Measurements from ENCODE around the gene CDH5. TPM values are rescaled to one million over a fixed set of nuclear protein-coding genes. Genes with fewer than 3 reads are reported as not detected.

Gene CDH5
- total RNA-seq, 1 donor from 2014 or later = 25.8 TPM

DNA sequence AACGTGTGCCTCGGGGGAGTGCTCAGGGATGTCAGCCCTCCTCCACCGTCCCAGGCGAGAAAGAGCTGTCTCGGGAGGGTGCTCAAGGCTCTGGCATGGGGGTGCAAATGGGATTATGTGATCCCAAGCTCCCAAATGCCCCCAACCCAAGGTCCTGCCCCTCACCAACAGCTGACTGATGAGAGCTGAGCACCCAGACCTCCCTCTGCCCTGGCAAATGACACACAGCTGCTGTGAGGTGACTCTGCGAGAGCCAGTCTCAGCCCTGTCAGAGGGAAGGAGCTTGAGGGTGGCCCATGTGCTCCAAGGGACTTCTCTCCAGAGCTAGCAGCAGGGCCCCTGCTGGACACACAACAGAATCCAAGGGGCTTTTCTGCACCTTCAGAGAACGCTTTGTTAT, 7.7 kb downstream of the CDH5 start:
- no peak for DNase-seq (ENCODE audit: low spot score)

DNA sequence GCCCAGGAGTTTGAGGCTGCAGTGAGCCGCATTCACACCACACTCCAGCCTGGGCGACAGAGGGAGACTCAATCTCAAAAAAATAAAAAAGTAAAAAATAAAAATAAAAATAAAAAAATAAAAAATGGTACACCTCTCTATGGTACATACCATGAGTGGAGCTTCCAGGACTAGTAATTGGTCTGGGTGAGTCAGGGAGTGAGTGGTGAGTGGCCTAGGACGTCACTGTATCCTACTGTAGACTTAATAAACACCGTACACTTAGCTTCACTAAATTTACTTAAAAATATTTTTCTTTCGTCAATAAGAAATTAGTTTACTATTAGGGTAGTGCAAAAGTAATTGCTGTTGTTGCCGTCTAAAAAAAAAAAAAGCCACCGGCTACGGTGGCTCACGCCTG, 9.0 kb downstream of the CDH5 start:
- DNase-seq (ENCODE audit: low spot score) = no peak

DNA sequence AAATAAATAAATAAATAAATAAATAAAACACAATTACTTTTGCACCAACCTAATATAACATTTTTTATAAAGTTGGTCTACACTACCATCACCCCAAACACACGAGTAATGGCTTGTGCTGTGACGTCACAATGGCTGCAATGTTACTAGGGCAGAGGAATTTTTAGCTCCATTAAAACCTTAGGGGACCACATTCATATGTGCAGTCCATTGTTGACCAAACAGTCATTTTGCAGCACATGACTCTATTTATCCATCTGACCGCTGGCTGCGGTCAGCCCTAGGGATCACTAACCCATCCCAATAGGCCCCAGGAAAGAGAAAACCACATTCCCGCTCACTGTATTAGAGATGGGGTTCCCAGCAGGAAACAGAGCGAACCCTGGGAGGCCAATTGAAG, 9.6 kb downstream of the CDH5 start:
- DNase-seq (ENCODE audit: low spot score) = no peak

DNA sequence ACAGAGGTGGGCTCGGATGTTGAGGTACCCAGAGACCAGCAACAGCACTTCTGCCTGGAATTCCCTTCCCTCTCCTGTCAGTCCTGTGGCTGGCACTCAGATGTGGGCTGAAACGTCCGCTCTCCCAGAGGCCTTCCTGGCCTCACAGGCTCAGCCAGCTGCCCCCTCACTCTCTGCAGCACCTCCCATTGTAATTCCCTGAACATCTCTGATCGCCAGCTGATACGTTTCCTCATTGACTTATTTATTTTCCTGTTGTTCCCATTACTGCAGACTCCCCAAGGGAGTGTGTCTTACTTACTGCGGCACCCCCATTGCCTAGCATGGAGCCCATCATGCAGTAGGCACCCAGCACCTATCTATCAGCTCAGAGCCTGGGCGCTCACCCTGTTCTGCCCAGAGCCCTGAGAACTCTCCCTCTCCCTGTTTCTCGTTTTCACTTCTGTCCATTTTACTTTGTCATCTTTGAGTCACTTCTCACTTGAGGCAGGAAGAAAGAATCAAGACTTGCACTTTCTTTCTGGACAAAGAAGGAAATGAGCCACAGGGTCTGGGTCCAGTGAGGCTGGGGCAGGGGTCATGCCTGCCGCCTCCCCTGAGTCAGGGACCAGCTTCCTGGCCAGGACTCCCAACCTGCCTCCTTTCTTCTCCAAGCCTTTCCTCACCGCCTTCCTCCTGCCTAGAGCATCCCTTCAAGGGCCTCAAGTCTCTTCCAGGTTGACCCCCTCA, 10.2 kb downstream of the CDH5 start:
- DNase-seq (ENCODE audit: low spot score) = no peak

DNA sequence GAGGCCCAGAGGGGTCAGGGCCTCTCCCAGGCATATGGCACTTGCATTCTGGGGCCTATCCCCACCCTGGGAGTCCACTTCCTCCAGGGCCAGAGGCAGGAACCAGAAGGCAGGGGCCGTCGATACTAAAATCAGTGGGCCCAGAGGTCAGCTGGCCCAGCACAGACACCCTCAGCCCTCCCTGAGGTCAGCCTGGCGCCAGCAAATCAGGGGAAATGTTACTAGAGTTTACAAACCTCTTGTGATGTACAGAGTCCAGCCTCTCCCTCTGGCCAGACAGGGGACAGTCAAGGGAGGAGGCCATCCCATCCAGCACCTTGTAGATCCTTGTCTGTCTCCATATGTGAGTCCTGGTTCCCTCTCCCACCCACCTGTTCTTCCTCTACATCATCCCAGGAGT, 10.8 kb downstream of the CDH5 start:
- DNase-seq (ENCODE audit: low spot score) = no peak

DNA sequence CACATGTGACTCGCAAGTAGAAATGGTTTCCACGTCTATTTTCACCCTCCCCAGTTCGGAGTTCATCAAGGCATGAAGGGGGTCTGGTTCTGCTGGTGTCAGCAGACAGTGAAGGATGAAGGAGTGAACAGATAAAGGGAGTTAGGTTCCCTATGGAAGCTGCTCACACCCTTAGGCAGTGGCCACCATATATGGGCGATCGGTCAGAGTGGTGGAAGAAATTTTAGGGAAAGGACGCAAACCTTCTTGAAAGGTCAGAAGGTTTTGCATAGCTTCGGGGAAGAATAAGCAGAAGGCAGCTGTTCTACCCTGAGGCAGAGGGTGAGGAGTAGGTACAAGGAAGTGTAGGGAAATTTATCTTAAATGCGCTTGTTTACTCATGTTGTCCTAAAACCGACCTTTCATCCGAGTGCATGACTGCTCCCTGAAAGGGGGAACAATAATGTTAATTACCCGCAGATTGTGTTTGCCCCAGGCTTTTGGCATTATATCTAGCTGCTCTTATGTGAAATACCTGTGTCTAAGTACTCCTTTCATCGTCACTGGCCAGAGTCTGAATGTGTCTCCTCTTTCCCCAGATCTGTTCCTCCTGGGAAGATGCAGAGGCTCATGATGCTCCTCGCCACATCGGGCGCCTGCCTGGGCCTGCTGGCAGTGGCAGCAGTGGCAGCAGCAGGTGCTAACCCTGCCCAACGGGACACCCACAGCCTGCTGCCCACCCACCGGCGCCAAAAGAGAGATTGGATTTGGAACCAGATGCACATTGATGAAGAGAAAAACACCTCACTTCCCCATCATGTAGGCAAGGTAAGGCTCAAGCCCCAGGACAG, 12.5 kb downstream of the CDH5 start:
- DNase-seq (ENCODE audit: low spot score) = no peak

DNA sequence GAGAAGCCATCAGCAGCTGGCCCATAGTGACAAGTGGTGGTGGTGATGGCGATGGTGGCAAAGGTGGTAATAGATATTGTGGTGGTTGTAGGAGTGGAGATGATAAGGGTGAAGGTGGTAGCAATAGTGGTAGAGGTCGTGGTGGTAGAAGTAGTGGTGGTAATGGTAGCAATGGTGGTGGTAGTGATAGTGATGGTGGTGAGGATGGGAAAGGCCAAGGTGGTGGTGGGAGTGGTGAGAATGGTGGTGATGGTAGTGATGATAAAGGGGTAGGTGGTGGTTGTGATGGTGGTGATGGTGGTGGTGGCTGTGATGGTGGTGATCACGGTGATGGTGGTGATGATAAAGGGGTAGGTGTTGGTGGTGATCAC, 13.1 kb downstream of the CDH5 start:
- DNase-seq (ENCODE audit: low spot score) = no peak

DNA sequence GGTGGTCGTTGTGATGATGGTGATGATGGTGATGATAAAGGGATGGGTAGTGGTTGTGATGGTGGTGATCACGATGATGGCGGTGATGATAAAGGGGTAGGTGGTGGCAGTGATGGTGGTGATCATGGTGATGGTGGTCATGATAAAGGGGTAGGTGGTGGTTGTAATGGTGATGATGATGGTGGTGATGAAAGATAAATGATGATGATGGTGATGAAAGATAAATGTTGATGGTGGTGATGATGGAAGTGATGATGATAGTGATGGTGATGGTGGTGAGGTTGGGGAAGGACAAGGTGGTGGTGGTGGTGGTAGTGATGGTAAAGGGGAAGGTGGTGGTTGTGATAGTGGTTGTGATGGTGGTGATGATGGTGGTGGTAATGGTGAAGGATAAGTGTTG, 13.9 kb downstream of the CDH5 start:
- no peak for DNase-seq (ENCODE audit: low spot score)

DNA sequence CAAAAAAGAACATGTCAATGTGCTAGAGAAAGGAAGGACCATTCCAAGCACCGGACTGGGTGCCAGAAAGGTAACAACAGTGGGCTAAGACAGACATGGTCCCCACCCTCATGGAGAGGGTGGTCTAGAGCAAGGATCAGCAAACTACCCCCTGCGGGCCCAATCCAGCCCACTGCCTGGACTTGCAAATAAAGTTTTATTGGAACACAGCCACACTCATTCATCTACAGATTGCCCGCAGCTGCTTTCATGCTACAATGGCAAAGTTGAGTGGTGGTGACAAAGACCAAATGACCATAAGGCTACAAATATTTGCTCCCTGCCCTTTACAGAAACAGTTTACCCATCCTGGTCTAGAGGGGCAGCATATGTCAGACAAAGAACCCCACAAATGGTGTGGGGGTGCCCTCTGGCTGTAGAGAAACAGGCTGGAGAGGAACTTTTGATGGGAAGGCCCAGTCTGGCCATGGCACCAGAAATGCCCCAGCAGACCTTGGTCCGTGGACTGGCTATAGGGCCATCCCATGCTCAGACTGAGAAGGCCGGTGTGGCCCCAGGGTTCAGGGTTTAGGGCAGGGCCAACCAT, 15.2 kb downstream of the CDH5 start:
- DNase-seq (ENCODE audit: low spot score) = no peak

DNA sequence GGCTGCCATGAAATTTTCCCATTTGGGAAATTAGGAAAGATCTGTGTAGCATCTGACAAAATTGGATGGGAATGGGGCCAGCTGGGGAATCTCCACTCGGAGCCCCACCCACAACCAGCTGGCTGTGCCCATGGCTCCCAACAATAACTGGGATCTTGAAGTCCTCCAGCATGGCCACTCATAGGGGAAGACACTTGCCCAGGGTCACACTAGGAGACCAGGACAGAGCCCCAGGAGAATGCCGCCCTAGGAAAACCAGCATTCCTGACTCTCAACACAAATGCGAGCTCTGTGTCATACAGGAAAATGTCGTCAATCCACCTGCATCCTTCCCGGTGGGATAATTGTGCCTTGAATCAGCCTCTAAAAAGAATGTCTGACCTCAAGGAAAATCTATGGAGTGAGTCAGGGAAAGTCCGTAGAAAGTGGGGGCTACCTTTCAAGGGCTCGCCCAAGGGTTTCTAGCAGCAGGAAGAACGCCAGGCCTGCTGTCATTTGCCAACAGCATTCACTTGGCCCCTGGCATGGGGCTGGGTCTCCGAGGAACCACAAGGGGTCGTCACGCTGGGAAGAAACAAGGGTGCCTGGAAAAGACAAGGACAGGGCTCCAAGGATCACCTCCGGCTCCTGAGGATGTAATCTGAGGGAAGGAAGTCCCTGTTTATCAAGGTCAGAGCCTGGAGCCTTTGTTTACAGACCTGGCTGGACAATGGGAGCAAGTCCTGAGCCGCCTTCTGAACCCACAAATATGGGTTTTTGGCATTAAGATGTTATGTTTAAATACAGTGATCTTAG, 15.9 kb downstream of the CDH5 start:
- DNase-seq (ENCODE audit: low spot score) = no peak

- no peak for DNase-seq (ENCODE audit: low spot score)
These were observed 16.4 kb downstream of the CDH5 start for GRCh38 chr16:66382966-66383299.

GRCh38 chr16:66383551-66383950, 17.1 kb downstream of the CDH5 start:
- DNase-seq (ENCODE audit: low spot score) = no peak

GRCh38 chr16:66385415-66385814, 18.9 kb downstream of the CDH5 start:
- DNase-seq (ENCODE audit: low spot score) = no peak

DNA sequence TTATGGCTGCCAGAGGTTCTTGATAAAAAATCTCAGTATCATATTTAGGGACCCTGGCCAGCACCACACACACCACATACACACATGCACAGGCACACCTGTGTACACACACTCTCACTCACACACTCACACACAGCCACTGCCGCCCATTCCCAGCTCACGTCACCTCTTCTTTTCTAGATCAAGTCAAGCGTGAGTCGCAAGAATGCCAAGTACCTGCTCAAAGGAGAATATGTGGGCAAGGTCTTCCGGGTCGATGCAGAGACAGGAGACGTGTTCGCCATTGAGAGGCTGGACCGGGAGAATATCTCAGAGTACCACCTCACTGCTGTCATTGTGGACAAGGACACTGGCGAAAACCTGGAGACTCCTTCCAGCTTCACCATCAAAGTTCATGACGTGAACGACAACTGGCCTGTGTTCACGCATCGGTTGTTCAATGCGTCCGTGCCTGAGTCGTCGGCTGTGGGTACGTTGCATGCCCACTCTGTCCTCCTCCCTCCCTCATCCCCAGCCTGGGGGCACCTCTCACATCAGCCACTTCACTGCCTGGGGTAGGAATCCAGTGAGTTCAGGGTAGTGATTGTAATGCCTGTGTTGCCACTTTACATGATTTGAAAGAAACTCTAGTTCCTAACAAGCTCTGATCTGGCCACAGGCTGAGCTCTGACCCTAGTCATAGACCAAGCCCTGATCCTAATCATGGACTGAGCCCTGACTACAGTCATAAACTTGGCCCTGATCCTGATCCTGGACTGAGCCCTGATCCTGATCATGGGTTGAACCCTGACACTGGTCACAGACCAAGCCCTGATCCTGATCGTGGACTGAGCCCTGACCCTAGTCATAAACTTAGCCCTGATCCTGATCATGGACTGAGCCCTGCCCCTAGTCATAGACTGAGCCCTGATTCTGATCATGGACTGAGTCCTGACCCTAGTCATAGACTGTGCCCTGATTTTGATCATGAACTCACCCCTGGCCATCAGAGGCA, 20.4 kb downstream of the CDH5 start:
- no peak for DNase-seq (ENCODE audit: low spot score)

GRCh38 chr16:66387817-66388332, 21.4 kb downstream of the CDH5 start:
- no peak for DNase-seq (ENCODE audit: low spot score)

DNA sequence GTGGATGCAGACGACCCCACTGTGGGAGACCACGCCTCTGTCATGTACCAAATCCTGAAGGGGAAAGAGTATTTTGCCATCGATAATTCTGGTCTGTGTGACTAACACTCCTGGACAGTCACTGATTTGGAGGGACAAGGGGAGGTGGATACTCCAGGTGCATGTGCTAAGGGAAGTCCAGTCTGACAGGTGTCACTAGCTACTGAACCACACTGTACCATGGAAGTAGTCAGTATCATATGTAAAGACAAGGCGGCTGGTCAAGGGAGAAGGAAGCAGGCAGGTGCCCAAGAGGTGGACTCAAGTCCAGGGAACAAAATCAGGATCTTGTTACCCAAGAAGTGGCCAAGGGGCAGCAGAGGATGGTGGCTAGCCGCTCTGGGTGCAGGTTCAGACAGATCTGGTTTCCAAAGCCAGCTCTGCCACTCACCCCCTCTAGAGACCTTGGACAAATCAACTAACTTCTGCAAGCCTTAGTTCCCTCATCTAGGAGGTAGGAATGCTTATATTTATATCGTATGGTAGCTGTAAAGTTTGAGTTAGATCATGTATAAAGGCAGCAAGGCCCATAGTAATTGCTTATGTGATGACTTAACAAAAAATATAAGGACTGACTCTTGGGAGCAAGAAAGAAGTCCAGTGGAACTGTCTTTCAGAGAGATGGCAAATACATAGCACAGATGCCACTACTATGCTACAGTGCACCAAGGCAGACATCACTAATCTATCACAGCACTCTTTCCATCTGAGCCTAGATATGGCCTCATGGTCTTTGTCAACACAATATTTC, 22.1 kb downstream of the CDH5 start:
- DNase-seq (ENCODE audit: low spot score) = no peak

- DNase-seq (ENCODE audit: low spot score) = no peak
These were observed 23.0 kb downstream of the CDH5 start for GRCh38 chr16:66389256-66390176.

- no peak for DNase-seq (ENCODE audit: low spot score)
These were observed 24.0 kb downstream of the CDH5 start for GRCh38 chr16:66390346-66391108.
